ENCODE data around the gene ADGRV1.
"Not testable (repeated sequence)": the region's sequence is repeated elsewhere in the genome, so short reads cannot be mapped to it uniquely, and the experiment has no call there.

Gene ADGRV1

GRCh38 chr5:90553711-90554110 lies 4.9 kb upstream of the ADGRV1 start:
- DNase-seq, result no peak

DNA sequence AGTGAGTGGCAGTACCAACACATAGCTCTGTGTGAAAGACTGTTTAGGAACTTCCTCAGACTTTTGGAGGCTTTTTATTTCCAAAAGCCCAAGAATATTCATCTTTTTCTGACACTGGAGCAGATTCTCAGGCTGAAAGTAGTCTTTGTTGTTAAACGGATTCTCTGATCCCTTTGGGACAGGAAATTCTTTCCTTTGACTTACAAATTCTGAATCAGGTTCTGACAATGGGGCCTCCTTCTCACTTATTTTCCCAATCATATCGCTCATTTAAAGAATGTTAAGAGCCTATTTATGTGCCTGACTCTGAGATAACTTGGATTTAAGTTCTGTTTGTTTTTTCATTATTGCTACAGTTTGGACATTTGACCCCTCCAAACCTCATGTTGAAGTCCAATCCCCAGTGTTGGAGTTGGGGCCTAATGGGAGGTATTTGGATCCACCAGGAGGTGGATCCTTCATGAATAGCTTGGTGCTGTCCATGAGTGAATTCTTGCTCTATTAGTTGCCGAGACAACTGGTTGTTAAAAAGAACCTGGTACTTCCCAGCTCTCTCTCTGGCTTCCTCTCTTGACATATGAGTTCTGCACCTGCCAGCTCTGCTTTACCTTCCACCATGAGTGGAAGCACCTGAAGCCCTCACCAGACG lies 4.1 kb upstream of the ADGRV1 start:
- no peak for DNase-seq

GRCh38 chr5:90555666-90556065 lies 2.9 kb upstream of the ADGRV1 start:
- no peak for DNase-seq

- no peak for DNase-seq
These were observed 1.2 kb upstream of the ADGRV1 start for GRCh38 chr5:90557391-90557790.

- DNase-seq, result no peak
These were observed 726 bp upstream of the ADGRV1 start for GRCh38 chr5:90557871-90558270.

GRCh38 chr5:90560771-90561170 lies 2.2 kb downstream of the ADGRV1 start:
- DNase-seq, result no peak

- no peak for DNase-seq
These were observed 3.2 kb downstream of the ADGRV1 start for GRCh38 chr5:90561766-90562165.

- DNase-seq, result no peak
These were observed 3.7 kb downstream of the ADGRV1 start for GRCh38 chr5:90562341-90562740.

GRCh38 chr5:90563108-90563507 lies 4.5 kb downstream of the ADGRV1 start:
- no peak for DNase-seq

DNA sequence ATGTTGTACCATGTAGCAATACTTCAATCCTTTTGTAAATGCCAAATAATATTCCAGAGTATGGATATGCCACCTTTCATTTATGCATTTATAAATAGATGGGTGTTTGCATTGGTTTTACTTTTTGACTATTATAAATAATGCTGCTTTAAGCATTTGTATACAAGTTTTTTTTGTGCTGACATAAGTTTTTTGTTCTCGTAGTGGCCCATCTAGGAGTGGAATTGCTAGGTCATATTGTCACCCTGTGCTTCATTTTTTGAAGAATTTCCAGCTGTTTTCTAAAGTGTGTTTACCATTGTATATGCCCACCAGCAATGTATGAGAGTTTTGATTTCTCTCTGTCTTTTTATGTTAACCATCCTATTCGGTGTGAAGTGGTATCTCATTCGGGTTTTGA lies 6.9 kb downstream of the ADGRV1 start:
- DNase-seq, result no peak

- no peak for DNase-seq
These were observed 10.5 kb downstream of the ADGRV1 start for GRCh38 chr5:90569084-90569483.

DNA sequence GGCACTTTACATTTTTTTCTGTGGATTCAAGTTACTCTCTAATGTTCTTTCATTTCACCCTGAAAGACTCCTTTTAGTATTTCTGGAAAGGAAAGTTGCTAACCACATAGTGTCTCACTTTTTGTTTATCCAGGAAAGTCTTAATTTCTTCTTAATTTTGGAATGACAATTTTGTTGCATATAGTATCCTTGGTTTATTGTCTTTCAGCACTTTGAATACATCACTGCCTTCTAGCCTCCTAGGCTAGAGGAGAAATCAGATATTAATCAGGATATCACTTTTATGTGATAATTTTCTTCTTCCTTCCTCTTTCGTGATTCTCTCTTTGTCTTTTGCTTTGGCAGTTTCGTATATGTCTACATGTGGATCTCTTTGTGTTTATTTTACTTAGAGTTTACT lies 11.4 kb downstream of the ADGRV1 start:
- DNase-seq, result no peak

- no peak for DNase-seq
These were observed 12.7 kb downstream of the ADGRV1 start for GRCh38 chr5:90571147-90571773.

- DNase-seq, result no peak
These were observed 17.1 kb downstream of the ADGRV1 start for GRCh38 chr5:90575712-90576111.

DNA sequence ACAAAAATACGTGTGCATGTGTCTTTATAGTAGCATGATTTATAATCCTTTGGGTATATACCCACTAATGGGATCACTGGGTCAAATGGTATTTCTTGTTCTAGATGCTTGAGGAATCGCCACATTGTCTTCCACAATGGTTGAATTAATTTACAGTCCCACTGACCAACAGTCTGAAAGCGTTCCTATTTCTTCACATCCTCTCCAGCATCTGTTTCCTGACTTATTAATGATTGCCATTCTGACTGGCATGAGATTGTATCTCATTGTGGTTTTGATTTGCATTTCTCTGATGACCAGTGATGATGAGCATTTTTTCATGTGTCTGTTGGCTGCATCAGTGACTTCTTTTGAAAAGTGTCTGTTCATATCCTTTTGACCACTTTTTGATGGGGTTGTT lies 18.0 kb downstream of the ADGRV1 start:
- not testable (repeated sequence) for DNase-seq

- not testable (repeated sequence) for DNase-seq
These were observed 21.3 kb downstream of the ADGRV1 start for GRCh38 chr5:90579905-90580304.

DNA sequence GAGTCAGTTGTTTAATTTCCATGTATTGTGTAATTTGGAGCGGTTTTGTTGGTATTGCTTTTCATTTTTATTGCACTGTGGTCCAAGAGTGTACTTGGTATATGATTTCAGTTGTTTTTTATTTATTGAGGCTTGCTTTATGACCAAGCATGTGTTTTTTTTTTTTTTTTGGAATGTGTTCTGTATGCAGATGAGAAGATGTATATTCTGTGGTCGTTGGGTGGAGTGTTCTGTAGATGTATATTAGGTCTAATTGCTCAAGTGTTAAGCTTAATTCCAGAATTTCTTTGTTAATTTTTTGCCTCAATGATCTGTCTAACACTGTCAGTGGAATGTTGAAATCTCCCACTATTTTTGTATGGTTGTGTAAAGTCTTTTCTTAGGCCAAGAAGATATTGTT lies 23.4 kb downstream of the ADGRV1 start:
- DNase-seq, result no peak

DNA sequence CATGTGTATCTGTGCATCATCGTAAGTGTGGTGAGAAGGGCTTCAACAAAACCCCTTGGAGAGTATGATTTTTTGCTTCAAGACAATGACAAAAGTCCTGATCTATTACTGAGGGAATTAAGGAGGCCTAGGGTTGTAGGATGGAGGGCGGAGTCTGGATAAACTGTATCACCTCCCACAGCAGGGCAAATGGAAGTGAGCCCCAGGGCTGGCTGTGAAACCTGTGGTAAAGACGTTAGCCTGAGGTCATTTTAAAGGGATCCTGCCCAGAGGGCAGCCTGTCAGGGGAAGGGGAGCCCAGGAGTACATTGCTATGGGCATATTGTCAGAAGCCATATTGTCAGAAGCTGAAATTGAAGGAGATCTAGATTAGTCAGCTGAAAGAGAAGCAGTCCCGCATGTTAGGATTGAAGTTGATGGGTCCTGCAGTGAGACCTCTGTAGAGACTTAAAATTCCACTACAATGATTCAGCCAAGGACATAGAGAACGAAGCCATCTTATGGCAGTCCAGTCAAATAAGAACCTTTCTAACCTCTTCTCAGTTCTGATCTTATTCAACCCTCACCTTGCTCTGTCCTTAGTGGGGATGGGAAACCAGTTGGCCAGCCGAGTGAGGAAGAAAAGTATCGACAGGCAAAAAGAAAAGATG lies 26.9 kb downstream of the ADGRV1 start:
- DNase-seq, result no peak

- DNase-seq, result no peak
These were observed 27.9 kb downstream of the ADGRV1 start for GRCh38 chr5:90586469-90586868.

- no peak for DNase-seq
These were observed 31.6 kb downstream of the ADGRV1 start for GRCh38 chr5:90590170-90590569.

GRCh38 chr5:90593083-90593482 lies 34.5 kb downstream of the ADGRV1 start:
- not testable (repeated sequence) for DNase-seq

DNA sequence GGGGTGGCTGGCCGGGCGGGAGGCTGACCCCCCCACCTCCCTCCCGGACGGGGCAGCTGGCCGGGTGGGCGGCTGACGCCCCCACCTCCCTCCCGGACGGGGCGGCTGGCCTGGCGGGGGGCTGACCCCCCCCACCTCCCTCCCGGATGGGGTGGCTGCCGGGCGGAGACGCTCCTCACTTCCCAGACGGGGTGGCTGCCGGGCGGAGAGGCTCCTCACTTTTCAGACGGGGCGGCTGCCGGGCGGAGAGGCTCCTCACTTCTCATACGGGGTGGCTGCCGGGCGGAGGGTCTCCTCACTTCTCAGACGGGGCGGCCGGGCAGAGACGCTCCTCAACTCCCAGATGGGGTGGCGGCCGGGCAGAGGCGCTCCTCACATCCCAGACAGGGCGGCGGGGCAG lies 37.2 kb downstream of the ADGRV1 start:
- DNase-seq, result not testable (repeated sequence)

DNA sequence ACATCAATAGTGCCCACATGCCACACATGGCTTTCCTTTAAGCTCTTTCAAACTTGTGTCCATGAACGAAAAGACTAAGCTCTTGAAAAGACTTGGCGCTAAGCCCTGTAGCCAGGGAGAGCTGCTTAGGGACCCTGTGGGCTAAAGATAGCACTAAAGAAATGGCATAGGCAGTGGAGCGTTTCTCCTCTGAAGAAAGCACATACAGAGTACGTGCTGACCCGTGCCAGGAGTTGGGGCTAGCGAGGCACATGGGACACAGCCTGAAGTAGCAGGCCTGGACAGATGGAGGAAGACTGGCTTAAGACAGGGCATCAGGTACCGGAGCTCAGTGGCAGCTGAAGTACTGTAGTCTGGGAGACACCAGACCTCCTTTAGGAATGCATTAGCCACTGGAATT lies 39.7 kb downstream of the ADGRV1 start:
- no peak for DNase-seq

DNA sequence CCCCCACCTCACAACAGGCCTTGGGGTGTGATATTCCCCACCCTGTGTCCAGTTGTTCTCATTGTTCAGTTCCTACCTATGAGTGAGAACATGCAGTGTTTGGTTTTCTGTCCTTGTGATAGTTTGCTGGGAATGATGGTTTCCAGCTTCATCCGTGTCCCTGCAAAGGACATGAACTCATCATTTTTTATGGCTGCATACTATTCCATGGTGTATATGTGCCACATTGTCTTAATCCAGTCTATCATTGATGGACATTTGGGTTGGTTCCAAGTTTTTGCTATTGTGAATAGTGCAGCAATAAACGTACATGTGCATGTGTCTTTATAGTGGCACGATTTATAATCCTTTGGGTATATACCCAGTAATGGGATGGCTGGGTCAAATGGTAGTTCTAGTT lies 41.7 kb downstream of the ADGRV1 start:
- DNase-seq, result not testable (repeated sequence)

GRCh38 chr5:90601468-90601867 lies 42.9 kb downstream of the ADGRV1 start:
- DNase-seq, result no peak

Data from activated T-cell treated with anti-CD3 and anti-CD28 coated beads, Interleukin-2, amount 50 U/mL, for 1 hour (primary cell).